Spleen (tissue), 7 donors: ENCODE data around the gene CBARP.

Source experiments
- POLR2AphosphoS5 ChIP-seq, 3 donors: sonication (generic); formaldehyde crosslinking; IDR thresholded peaks; one replicate each; pipeline ENCODE4 v1.5.1; 2017; ENCODE audit warnings: antibody characterized with exemption in 3 of 3
- TF ChIP-seq, protein P1 (sequence below), 11 experiments: fragments of 200-600 bp in 7 of 11; fragments of 450-650 bp in 4 of 11; sonication (generic) in 4 of 11; IDR thresholded peaks in 8 of 11; conservative IDR thresholded peaks in 3 of 11; 1 replicate in 7 of 11; 2 replicates in 4 of 11; pipeline versions ENCODE4 v1.4.0 to v1.8.0; 2016 to 2021; ENCODE audit warnings: antibody characterized with exemption in 11 of 11, inconsistent platforms in 4 of 11, mild to moderate bottlenecking in 1 of 11
- donor health status: DM: no; HTN: no; CAD: no; lungs with moderate emphysema.
- donor health status: DM: no; HTN: no; CAD: no.
- donor health status: DM: no; HTN: no; CAD: no.

DNA sequence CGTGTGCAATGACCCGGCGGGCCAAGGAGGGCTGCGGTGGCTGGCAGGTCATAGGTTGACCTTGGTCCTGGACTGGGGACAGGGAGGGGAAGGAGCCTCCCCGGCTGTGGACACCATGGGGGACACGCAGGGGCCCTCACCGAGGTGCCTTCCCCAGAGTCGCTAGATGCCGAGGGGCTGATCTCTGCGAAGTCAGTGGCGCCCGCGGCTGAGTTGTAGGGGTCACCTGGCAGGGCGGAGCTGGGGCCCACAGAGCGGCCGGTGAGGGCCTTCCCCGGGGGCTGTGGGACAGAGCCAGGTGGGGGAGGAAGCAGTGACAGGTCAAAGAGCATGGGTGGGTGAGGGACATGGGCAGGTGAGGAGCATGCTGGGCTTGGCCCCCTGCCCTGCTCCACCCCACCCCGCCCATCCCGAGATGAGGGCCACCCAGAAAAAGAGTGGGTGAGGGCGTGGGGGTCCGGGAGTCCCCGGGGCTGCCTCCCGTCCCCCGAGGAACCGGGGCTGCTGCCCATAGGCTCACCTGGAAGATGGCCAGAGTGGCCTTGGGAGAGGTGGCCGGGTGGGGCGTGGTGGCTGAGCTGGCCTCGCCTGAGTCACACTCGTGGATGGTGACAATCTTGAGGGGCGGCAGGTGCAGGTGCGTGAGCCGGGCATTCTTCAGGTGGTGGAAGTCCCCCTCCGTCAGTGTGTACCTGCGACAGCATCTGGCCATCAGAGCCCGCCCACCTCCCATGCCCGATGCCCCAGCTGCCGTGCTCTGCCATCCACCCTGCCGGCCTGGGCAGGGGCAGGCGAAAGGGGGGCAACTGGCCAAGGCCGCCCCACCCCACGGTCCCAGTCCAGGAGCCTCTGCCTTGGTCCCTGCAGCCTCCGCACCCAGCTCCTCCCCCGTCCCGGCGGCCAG lies 3.5 kb downstream of the CBARP start:
- TF ChIP-seq, protein P1, sequence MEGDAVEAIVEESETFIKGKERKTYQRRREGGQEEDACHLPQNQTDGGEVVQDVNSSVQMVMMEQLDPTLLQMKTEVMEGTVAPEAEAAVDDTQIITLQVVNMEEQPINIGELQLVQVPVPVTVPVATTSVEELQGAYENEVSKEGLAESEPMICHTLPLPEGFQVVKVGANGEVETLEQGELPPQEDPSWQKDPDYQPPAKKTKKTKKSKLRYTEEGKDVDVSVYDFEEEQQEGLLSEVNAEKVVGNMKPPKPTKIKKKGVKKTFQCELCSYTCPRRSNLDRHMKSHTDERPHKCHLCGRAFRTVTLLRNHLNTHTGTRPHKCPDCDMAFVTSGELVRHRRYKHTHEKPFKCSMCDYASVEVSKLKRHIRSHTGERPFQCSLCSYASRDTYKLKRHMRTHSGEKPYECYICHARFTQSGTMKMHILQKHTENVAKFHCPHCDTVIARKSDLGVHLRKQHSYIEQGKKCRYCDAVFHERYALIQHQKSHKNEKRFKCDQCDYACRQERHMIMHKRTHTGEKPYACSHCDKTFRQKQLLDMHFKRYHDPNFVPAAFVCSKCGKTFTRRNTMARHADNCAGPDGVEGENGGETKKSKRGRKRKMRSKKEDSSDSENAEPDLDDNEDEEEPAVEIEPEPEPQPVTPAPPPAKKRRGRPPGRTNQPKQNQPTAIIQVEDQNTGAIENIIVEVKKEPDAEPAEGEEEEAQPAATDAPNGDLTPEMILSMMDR (IDR thresholded peaks at IDR 0.05 in 8 of 11, conservative IDR thresholded peaks at IDR 0.05 in 3 of 11), result no peak
- TF ChIP-seq POLR2AphosphoS5 (IDR thresholded peaks at IDR 0.05), result no peak
